ENCODE measurements around the gene SPHK1.
A peak's percentile ranks its signal among the peaks of the same experiment; 100 is the strongest.

SPHK1 gene

GRCh38 chr17:76363107-76363842 lies 21.1 kb upstream of the SPHK1 start:
- no peak for DNase-seq

DNA sequence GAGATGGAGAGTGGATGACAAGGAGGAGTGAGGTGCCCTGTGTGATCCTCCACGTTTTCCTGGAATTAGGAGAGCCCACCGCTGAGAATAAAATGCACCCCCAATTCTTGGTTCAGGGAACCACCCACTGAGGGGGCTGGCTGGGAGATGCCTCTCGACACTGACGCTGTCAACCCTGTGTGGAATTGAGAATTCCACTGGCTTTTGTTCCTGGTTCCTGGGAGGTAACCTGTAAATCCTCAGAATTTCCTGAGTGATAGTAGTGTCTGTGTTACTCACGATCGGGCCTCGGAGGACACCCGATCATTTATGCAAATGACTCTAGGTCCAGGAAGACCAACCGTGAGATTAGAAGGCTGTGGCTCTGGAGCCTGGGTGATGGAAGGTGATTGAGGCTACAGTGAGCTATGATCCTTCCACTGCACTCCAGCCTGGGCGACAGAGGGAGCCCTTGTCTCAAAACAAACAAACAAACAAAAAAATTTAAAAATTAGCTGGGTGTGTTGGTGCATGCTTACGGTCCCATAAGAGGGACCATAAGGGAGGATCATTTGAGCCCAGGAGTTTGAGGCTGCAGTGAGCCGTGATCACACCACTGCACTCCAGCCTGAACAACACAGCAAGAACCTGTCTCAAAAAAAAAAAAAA lies 19.0 kb upstream of the SPHK1 start:
- DNase-seq: peak; percentile 19

- DNase-seq: no peak
These were observed 18.2 kb upstream of the SPHK1 start for GRCh38 chr17:76366247-76366646.

DNA sequence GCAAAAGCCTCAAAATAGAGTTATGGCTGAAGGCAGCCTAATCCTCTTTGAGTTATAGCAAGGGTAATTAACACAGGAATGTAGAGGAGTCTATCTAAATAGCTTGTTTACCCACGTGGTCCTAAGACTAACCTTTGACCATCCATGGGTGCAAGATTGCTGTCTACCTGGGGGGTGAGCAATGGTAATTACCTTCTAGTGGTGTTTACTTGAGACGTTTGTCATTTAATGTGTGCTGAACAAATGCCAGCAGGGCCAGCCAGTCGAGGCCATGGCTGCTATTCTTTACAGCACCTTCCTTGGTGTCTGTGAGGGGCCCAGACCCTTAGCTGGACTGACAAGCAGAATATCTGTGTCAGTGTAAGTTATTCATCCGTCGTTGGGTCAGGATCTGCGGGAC lies 16.8 kb upstream of the SPHK1 start:
- no peak for DNase-seq

DNA sequence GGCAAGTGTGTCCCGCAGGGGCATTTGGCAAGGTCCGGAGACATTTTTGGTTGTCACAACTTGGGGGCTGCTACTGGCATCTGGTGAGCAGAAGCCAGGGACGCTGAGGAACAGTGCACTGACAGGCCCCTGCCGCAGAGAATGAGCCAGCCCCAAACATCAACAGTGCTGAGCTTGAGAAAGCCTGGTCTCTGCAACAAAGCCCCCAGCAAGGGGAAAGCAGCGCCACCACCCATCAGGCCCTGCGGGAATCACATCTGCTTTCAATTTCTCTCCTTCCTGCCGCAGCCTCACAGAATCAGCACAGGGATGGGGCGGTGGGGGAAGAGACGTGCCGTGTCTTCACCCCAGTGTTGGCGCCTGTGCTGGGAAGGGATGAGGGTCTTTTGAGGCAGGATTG lies 15.9 kb upstream of the SPHK1 start:
- no peak for DNase-seq

DNA sequence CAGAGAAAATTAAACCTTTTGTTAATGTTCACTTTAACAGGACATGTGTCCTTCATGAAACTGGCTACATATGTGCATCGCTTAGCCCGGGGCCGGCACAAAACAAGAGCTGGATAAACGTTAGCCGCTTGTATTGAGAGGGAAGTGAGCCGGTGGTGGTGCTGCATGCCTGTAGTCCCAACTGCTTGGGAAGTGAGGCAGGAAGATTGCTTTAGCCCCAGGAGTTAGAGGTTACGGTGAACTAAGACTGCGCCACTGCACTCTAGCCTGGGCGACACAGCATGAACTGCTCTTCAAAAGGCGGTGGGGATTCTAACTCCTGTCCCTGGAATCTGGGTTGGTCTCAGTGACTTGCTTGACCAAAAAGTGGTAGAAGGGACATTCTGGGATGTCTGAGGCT lies 15.0 kb upstream of the SPHK1 start:
- DNase-seq: no peak

- DNase-seq: no peak
These were observed 14.6 kb upstream of the SPHK1 start for GRCh38 chr17:76369804-76370203.

GRCh38 chr17:76370261-76370993 lies 14.0 kb upstream of the SPHK1 start:
- peak; percentile 27 for DNase-seq

DNA sequence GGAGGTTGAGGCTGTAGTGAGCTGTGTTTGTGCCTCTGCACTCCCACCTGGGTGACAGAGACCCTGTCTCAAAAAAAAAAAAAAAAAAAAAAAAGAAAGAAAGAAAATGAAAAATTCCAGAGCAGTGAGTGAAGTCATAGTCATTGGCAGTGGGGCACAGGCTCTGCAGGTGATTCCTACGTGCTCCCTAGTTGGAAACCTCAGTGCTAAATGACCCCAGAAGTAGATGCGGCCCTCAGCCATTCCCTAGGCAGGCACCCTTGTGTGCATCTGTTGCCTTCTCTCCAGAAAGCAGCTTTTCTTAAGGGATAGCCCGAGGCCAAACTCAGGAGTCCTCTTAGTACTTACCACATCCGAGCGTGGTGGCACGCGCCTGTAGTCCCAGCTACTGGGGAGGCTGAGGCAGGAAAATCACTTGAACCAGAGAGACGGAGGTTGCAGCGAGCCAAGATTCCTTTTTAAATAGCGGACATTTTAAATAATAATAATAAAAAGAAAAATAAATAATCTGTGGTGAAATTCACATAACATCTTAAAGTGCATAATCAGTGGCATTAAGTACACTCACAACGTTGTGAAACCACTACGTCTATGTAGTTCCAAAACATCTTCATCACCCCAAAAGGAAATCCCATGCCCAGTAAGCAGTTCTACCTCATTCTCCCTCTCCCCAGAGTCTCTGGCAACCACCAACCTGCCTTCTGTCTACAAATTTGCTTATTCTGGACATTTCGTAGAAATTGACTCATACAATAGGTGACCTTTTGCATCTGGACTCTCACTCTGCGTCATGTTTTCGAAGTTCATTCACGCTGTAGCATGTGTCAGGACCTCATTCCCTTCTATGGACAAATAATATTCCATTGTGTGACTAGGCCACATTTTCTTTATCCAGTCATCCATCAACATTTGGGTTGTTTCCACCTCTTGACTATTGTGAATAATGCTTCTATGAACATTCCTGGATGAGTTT lies 12.5 kb upstream of the SPHK1 start:
- DNase-seq: no peak

GRCh38 chr17:76376318-76377133 lies 7.9 kb upstream of the SPHK1 start:
- DNase-seq: no peak

GRCh38 chr17:76378548-76379274 lies 5.7 kb upstream of the SPHK1 start:
- DNase-seq: no peak

- DNase-seq: no peak
These were observed 5.2 kb upstream of the SPHK1 start for GRCh38 chr17:76379275-76379641.

- no peak for DNase-seq
These were observed 4.6 kb upstream of the SPHK1 start for GRCh38 chr17:76379646-76380376.

GRCh38 chr17:76381633-76382350 lies 2.6 kb upstream of the SPHK1 start:
- peak; percentile 68 for DNase-seq

DNA sequence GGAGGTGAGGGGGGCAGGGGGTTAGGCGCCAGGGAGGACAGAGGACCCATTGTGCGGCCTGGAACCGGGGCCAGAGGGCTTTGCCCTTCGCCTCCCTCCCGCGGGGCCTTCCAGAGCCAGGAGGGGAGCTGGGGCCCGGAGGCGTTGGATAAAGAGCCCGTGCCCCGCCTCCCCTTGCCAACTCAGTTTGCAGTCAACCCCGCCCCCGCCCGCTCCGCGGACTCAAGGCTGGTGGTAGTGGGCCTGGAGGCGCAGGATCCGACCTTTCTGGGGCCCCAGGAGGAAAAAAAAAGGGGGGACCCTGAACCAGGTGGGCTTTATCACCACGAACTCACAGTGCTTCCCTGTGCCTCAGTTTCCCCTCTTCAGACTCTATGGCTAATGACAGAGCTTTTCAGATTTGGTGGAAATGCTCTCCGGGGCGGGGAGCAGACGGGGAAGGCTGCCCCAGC lies 2.0 kb upstream of the SPHK1 start:
- peak; percentile 8 for DNase-seq

DNA sequence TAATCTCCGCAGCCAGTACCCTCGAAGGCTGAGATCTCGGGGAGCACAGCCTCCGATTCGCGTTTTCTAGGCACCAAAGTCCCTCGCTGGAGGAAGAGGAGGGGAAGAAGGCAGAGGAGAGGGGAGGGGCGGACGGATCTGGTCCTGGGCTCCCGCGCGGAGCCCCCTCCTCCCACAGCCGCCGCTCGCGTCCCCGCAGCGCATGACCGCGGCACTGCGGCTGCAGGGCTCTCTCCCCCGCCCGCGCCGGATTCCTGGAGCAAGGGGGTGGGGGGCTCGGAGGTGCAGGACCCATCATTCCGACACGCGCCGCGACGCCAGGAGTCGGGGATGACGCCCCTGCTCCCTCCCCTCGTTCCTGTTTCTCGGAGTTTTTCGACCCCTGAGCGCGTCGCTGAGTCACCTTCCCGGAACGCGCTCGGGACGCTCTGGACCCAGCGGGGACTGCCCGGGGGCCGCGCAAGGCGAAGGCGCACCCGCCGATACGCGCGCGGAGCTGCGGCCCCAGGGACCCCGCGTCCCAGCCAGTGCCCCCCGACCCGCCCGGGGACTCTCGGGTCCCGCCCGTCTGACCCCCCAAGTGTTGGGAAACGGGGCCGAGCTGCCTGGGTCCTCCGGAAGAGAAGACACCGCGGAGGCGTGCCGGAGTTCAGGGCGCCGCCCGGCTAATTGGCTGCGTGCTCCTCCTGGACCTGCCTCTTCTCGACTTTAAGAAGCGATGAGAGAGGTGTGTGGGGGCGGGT lies 1.4 kb upstream of the SPHK1 start:
- peak; percentile 60 for DNase-seq

GRCh38 chr17:76383546-76384221 lies 725 bp upstream of the SPHK1 start:
- DNase-seq: peak; percentile 56

All from inflammatory macrophage treated with lipopolysaccharide for 4 hours (primary cell).